Aorta (tissue), 5 donors: ENCODE measurements around the gene KDM1B. TPM values are rescaled to one million over a fixed set of nuclear protein-coding genes. Genes with fewer than 3 reads are reported as not detected.
A peak's percentile ranks its signal among the peaks of the same experiment; 100 is the strongest.

Experiments
- ATAC-seq: fragments of 200-7000 bp; cut with Tn5 transposase; one replicate; pipeline ENCODE4 v1.9.1; 2022; ENCODE audit warnings: moderate library complexity; ENCODE audit not compliant: low FRiP score
- DNase-seq, 2 donors: peaks; one replicate each; pipeline ENCODE4 v3.0.0-alpha.2; 2020
- H3K27ac ChIP-seq, 2 donors: one replicate each; pipeline ENCODE4 v1.5.1; 2013; ENCODE audit warnings: low read length in 2 of 2, mild to moderate bottlenecking in 2 of 2, moderate library complexity in 2 of 2, control low read depth in 1 of 2, inconsistent platforms in 1 of 2, low read depth in 1 of 2
- H3K27me3 ChIP-seq, 2 donors: one replicate each; pipeline ENCODE4 v1.6.1; 2013; ENCODE audit warnings: control low read depth in 1 of 2, low read length in 1 of 2, mild to moderate bottlenecking in 1 of 2, moderate library complexity in 1 of 2; ENCODE audit not compliant: insufficient read depth in 2 of 2, control insufficient read depth in 1 of 2
- H3K36me3 ChIP-seq, 2 donors: one replicate each; pipeline ENCODE4 v1.6.1; 2013; ENCODE audit warnings: control low read depth in 1 of 2, low read length in 1 of 2, mild to moderate bottlenecking in 1 of 2; ENCODE audit not compliant: insufficient read depth in 2 of 2, control insufficient read depth in 1 of 2
- H3K4me1 ChIP-seq, 2 donors: one replicate each; pipeline ENCODE4 v1.6.1; 2013; ENCODE audit warnings: low read length in 2 of 2, control low read depth in 1 of 2, mild to moderate bottlenecking in 1 of 2, moderate library complexity in 1 of 2; ENCODE audit not compliant: insufficient read depth in 2 of 2, control insufficient read depth in 1 of 2
- H3K4me3 ChIP-seq, 2 donors: one replicate each; pipeline ENCODE4 v1.5.1; 2013; ENCODE audit warnings: low read length in 2 of 2, control low read depth in 1 of 2, mild to moderate bottlenecking in 1 of 2
- H3K9me3 ChIP-seq: one replicate; pipeline ENCODE4 v1.6.1; 2013; ENCODE audit warnings: mild to moderate bottlenecking, low read length; ENCODE audit not compliant: control insufficient read depth
- WGBS, 2 donors: extraction: QIAGEN DNeasy Blood & Tissue Kit; methylation state at CpG; one replicate each; pipeline ENCODE4 v1.1.7; 2013; 5-methylcytosine and 5-hydroxymethylcytosine counted together
- intact Hi-C, 2 donors: fragments of 100-400 bp; cut with DNase I; formaldehyde crosslinking; loops; one replicate each; pipeline versions ENCODE4 v1.14.2 to v1.15.0; 2022
- polyA plus RNA-seq, 2 donors: library from polyadenylated mRNA; stranded (reverse); fragments of 200-250 nt; gene quantifications; one replicate each; pipeline ENCODE4 v1.2.3, GENCODE V29; 2013
- total RNA-seq, 2 donors: library from RNA; stranded (reverse); fragmentation: NEBNext Ultra II Directional; extraction: Animal tissue kit (Norgen Biotek cat#: 25700); gene quantifications; one replicate each; pipeline ENCODE4 v1.2.1, GENCODE V29; 2021
- donor health status: healthy with polysubstance abuse.
- donor health status: Bipolar disorder and iron deficiency.
- donor health status: DM: no; HTN: no; CAD: no.
- donor health status: DM: no; HTN: no; CAD: no.
- donor health status: DM: yes; HTN: yes; CAD: no.

KDM1B gene
- total and polyA plus RNA-seq, 4 donors = 4.5 to 15.3 (median 8.8) TPM

DNA sequence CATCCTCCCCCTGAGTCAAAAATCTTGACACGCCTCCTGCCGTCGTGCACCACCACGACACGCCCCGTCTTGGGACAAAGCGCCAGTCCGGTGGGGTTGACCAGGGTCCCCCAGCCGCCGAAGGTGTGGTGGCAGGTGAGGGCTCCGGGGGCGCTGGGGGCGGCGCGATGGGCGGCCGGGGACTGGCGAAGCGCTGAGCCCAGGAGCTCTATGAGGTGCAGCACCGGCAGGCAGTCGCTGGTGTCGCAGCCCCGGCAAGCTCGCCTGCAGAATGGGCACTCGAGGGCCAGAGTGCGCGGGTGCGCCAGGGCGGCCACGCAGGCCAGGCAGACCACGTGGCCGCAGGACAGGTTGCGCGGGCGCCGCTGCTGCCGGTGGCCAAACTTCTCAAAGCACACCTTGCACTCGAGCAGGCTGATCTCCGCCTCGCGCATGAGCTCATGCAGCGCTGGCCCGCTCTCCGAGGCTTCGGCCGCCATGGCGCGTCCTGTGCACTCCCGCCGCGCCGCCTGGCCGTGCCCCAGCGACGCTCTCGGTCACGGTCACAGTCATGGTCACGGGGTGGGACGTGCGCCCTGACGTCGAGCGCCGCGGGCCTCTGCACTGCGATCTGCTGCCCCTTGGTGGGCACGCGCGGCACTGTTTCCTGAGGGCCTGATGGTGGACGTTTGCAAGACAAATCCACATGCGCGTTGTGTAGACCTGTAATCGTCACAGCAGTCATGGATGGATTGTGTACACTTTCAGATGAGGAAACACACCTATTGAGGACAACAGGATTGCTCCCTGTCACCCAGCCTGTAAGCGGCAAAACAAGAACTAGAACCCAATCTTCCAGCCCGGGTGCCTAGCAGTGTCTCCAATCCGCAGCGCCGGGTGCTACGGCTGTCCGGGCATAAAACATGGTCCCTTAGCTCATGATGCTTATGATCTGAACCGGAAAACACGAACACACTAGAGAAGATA is 32.8 kb upstream of the KDM1B start, which contains the start of gene NHLRC1:
Gene NHLRC1 (minus strand): TSS at position 550 of the 966 bp plus-strand sequence. CDS start 71 bp downstream, at position 479.
- intact Hi-C loops = loop anchor here (2.0 to 10.0 kb wide), 4 partner anchors 80 to 968 kb away; partner anchors contain the start of gene KIF13A (in 1 of the 2)
- Histone ChIP-seq H3K27ac (peak within 1 kb of the TSS in 1 of 2 donors; percentile 8), H3K4me1 (no peaks in the 10 kb centered on the region), H3K4me3 (peak within 1 kb of the TSS in 1 of 2 donors; percentile 27), H3K9me3 (no peaks in the 10 kb centered on the region), H3K27me3 (no peaks in the 10 kb centered on the region), H3K36me3 (no peaks in the 10 kb centered on the region)
- 10 to 11% methylated on average over 62 to 82 of the region's 82 CpGs for WGBS, 2 donors
- peak; percentile 99 for ATAC-seq
- DNase-seq = peak; percentile 95 to 97

DNA sequence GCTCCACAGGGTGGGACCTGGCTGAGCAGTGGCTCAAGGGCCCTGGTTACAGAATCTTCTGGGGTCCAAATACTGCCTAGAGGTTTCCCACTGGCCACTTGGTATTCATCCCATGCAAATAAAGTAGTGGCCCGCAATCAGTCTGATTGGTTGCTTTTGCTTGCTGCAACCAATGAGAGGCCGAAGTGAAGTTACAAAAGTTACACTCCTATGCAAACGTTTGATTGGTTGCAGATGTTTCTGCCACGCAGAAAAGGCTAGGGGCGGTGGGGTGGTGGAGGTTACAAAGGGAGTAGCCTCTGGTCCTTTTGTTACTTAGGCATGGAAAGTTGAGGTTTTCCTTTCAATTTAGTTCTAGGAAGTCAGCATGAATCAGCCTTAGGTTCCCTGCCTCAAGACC is 29.1 kb upstream of the KDM1B start:
- peaks cover 0 to under 1% of the 10 kb centered on the region in 2 donors for H3K36me3 ChIP-seq
- intact Hi-C loops = loop anchor here in 1 of 2 donors (5.0 to 10.0 kb wide), 3 partner anchors 139 to 971 kb away; partner anchors contain the start of gene KIF13A
- no peak overlapping the region for H3K4me3 ChIP-seq
- H3K4me1 ChIP-seq = no peaks in the 10 kb centered on the region
- no peaks in the 10 kb centered on the region for H3K27me3 ChIP-seq
- 46 to 47% methylated on average over 5 of the region's 5 CpGs for WGBS, 2 donors
- no peak for ATAC-seq
- no peak for DNase-seq
- H3K9me3 ChIP-seq = no peaks in the 10 kb centered on the region
- H3K27ac ChIP-seq = no peak overlapping the region

DNA sequence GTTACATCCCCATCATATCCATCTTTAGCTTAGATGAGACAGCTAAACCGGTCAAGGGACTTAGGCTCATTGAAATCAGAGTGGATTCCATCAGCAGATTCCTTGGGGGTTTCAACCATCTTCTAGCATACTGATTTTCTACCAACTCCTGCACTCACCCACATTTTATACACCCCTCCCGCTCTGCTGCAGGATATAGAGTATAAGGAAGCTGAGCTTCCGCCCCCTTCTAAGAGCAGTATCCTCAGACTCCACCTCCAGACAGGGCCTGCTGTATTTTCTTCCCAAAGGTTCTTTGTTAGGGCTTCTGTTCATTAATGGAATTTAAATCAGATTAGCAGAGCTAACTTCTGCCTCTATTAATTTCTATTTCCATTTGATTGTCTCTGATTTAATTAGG is 22.9 kb upstream of the KDM1B start:
- intact Hi-C loops = no loop called here
- WGBS, 2 donors = 95 to 99% methylated on average over 3 of the region's 3 CpGs
- ATAC-seq = no peak
- Histone ChIP-seq H3K27me3 (no peaks in the 10 kb centered on the region), H3K27ac (no peak overlapping the region), H3K4me1 (no peaks in the 10 kb centered on the region), H3K36me3 (peaks cover 0 to 3% of the 10 kb centered on the region in 2 donors), H3K9me3 (no peaks in the 10 kb centered on the region), H3K4me3 (no peak overlapping the region)
- no peak for DNase-seq

DNA sequence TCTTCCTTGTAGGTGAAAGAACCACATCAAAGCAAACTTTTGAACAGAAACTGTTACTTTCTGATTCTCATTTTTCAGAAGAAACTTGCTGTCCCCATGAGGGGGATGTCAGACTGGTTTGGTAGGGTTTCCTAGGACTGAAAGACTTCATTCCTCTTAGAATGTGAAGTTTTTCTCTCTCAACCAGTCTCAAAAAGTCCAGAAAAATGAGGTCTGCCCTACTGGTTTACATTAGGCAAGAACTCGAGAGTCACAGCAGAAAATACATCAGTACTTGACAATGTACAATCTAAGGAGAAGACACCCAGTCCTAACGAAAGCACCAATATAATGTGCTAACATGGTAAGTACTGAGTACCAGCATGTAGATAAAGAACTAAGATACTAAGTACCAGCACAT is 20.1 kb upstream of the KDM1B start:
- DNase-seq (no peak), ATAC-seq (no peak)
- no peaks in the 10 kb centered on the region for H3K27me3 ChIP-seq
- no peaks in the 10 kb centered on the region for H3K4me1 ChIP-seq
- no peak overlapping the region for H3K4me3 ChIP-seq
- 88 to 95% methylated on average over 2 of the region's 2 CpGs for WGBS, 2 donors
- H3K36me3 ChIP-seq = peaks cover 0 to 5% of the 10 kb centered on the region in 2 donors
- no peak overlapping the region for H3K27ac ChIP-seq
- no peaks in the 10 kb centered on the region for H3K9me3 ChIP-seq
- intact Hi-C loops = no loop called here

DNA sequence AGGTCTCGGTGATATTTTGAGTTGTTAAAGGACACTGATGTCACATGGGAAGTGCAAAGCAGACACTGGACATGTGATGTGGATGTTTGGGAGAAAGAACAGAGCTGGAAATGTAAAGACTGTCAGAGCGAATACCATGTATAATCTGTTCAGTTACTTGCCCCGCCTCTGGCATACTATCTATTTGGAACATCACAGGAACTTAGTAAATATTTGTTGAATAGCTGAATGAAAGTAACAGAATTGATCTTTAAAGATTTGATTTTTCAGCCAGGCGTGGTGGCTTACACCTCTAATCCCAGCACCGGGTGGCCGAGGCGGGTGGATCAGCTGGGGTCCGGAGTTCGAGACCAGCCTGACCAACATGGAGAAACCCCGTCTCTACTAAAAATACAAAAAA is 19.0 kb upstream of the KDM1B start:
- Histone ChIP-seq H3K9me3 (no peaks in the 10 kb centered on the region), H3K27ac (no peak overlapping the region), H3K4me1 (no peaks in the 10 kb centered on the region), H3K36me3 (peaks cover 0 to 3% of the 10 kb centered on the region in 2 donors), H3K4me3 (no peak overlapping the region), H3K27me3 (no peaks in the 10 kb centered on the region)
- ATAC-seq (no peak), DNase-seq (no peak)
- intact Hi-C loops = no loop called here
- WGBS, 2 donors = 97 to 99% methylated on average over 10 of the region's 10 CpGs

DNA sequence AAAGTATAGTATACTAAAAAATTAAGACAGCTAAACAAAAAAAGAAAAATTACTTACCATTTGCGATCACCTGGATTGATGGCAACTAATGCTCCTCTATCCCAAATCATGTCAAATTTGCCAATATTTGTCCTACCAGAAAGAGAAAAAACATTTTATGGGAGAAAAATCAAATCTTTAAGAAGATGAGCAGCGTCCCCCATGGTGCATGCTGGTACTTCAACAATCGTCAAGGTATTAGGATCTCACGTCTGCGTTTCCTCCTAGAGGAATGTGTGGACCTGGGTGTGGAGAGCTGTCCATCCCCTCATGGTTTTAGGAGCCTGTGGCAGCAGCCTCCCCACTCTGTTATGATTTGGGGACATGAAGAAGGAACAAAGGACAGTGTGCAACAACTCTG is 16.3 kb upstream of the KDM1B start:
- no peaks in the 10 kb centered on the region for H3K9me3 ChIP-seq
- ATAC-seq (no peak), DNase-seq (no peak)
- H3K4me1 ChIP-seq = no peaks in the 10 kb centered on the region
- no peak overlapping the region for H3K4me3 ChIP-seq
- no peaks in the 10 kb centered on the region for H3K27me3 ChIP-seq
- intact Hi-C loops = no loop called here
- WGBS, 2 donors = 91 to 92% methylated on average over 5 of the region's 5 CpGs
- peaks cover 0 to 6% of the 10 kb centered on the region in 2 donors for H3K36me3 ChIP-seq
- no peak overlapping the region for H3K27ac ChIP-seq

DNA sequence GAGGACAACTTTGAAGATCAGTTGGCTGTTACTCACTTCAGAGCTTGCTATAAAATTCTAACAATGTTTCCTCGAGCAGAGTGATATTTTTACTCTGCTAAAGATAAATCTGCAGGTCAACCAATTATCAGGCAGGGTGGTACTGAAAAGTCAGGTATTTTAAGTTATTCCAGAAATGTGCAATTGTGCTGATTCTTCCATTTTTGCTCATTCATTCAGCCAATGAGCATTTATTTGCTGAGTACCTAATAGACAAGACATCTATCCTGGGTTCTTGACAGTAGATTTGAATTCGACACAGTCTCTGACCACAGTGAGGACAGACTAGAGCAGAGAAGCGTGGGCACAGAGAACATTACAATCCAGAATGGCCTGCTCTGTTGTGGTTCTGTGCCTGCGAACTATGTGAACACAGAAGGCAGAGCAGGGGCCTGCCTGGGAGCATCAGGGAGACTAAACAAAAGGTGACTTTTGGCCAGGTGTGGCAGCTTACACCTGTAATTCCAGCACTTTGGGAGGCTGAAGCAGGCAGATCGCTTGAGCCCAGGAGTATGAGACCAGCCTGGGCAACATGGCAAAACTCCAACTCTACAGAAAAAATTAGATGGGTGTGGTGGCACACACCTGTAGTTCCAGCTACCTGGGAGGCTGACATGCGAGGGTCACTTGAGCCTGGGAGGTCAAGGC is 15.1 kb upstream of the KDM1B start:
- no peak for ATAC-seq
- DNase-seq = no peak
- no peak overlapping the region for H3K4me3 ChIP-seq
- WGBS, 2 donors = 88 to 93% methylated on average over 6 of the region's 6 CpGs
- intact Hi-C loops = no loop called here
- no peaks in the 10 kb centered on the region for H3K9me3 ChIP-seq
- no peak overlapping the region for H3K27ac ChIP-seq
- H3K36me3 ChIP-seq = peaks cover 0 to 6% of the 10 kb centered on the region in 2 donors
- H3K27me3 ChIP-seq = no peaks in the 10 kb centered on the region
- no peaks in the 10 kb centered on the region for H3K4me1 ChIP-seq

DNA sequence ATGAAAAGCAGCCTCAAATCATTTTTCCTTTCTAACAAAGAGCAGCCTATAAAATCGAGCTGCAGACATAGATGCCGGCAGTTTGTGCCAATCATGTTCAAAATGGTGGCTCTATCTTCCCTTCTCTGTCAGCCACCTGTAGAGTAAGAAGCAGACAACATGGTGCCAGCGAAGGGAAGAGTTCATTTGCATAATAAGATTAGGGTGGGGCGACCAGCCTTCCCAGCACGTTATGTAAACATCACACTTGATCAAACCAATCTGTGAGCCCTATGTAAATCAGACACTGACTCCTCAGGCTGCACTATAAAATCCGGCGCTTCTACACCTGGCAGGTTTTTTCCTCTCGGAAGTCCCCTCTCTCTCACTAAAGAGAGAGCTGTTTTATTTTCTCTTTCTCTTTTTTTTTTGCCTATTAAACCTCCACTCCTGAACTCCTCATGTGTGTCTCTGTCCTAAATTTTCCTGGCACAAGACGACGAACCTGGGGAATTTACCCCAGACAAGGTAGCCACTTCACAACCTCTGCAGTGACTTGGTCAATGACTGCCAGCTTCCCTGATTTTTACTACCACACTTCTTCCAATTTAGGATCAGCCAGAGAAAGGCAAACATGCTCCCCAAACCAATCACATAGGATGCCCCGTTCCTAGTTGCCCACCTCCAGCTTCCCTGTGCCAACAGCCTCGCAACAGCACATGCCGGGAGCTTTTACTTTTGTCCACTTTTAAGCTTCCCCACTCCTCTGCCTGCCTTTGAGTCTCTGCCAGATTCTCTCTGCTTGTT is 13.2 kb upstream of the KDM1B start:
- H3K4me1 ChIP-seq = no peaks in the 10 kb centered on the region
- DNase-seq = no peak
- peaks cover 0 to 6% of the 10 kb centered on the region in 2 donors for H3K36me3 ChIP-seq
- ATAC-seq = no peak
- no peaks in the 10 kb centered on the region for H3K27me3 ChIP-seq
- intact Hi-C loops = no loop called here
- no peak overlapping the region for H3K27ac ChIP-seq
- no peaks in the 10 kb centered on the region for H3K9me3 ChIP-seq
- no peak overlapping the region for H3K4me3 ChIP-seq
- 87 to 89% methylated on average over 13 of the region's 13 CpGs for WGBS, 2 donors
